Measurements from ENCODE around the gene MIA. TPM values are rescaled to one million over a fixed set of nuclear protein-coding genes. Genes with fewer than 3 reads are reported as not detected.

MIA gene
- polyA plus RNA-seq, 1 donor from 2014 or later, result 1.8 TPM

- Histone ChIP-seq H3K36me3 (ENCODE audit: insufficient read depth, low read length) (peaks cover 3% of the 10 kb centered on the region), H3K27me3 (ENCODE audit: insufficient read depth, low read depth, low read length) (no peaks in the 10 kb centered on the region), H3K9ac (ENCODE audit: low read length) (no peak overlapping the region), H3K79me2 (replicated peaks; ENCODE audit: insufficient read depth, low read length) (peaks cover 31% of the 10 kb centered on the region), H3F3A (ENCODE audit: insufficient read depth, low read length, poor library complexity, severe bottlenecking) (no peaks in the 10 kb centered on the region), H3K9me2 (ENCODE audit: insufficient read depth, low read length) (no peaks in the 10 kb centered on the region), H3K27ac (ENCODE audit: low read length) (no peak overlapping the region), H3K4me3 (ENCODE audit: low read length) (no peak overlapping the region), H2AFZ (ENCODE audit: low read depth, low read length) (no peak overlapping the region), H3K9me3 (ENCODE audit: low read length) (no peaks in the 10 kb centered on the region), H3K4me2 (ENCODE audit: low read length) (no peak overlapping the region), H4K20me1 (ENCODE audit: insufficient read depth) (no peaks in the 10 kb centered on the region)
- no peak for TF ChIP-seq POLR2AphosphoS5 (IDR thresholded peaks at IDR 0.05)
Observed at GRCh38 chr19:40808497-40808896, 33.2 kb downstream of the MIA start.

GRCh38 chr19:40809358-40810086 lies 34.2 kb downstream of the MIA start:
- H3F3A ChIP-seq (ENCODE audit: insufficient read depth, low read length, poor library complexity, severe bottlenecking), result no peaks in the 10 kb centered on the region
- peaks cover 3% of the 10 kb centered on the region for H3K36me3 ChIP-seq (ENCODE audit: insufficient read depth, low read length)
- H4K20me1 ChIP-seq (ENCODE audit: insufficient read depth), result no peaks in the 10 kb centered on the region
- no peak overlapping the region for H3K27ac ChIP-seq (ENCODE audit: low read length)
- H3K9me2 ChIP-seq (ENCODE audit: insufficient read depth, low read length), result no peaks in the 10 kb centered on the region
- no peak overlapping the region for H2AFZ ChIP-seq (ENCODE audit: low read depth, low read length)
- no peaks in the 10 kb centered on the region for H3K9me3 ChIP-seq (ENCODE audit: low read length)
- no peak overlapping the region for H3K9ac ChIP-seq (ENCODE audit: low read length)
- H3K27me3 ChIP-seq (ENCODE audit: insufficient read depth, low read depth, low read length), result no peaks in the 10 kb centered on the region
- H3K79me2 ChIP-seq (replicated peaks; ENCODE audit: insufficient read depth, low read length), result peaks cover 21% of the 10 kb centered on the region
- H3K4me2 ChIP-seq (ENCODE audit: low read length), result no peak overlapping the region
- no peak overlapping the region for H3K4me3 ChIP-seq (ENCODE audit: low read length)
- no peak for TF ChIP-seq EP300 (conservative IDR thresholded peaks at IDR 0.05; ENCODE audit: poor library complexity, severe bottlenecking)

- no peak overlapping the region for H3K4me2 ChIP-seq (ENCODE audit: low read length)
- TF ChIP-seq REST (IDR thresholded peaks at IDR 0.05; ENCODE audit: borderline replicate concordance) (no peak), EP300 (conservative IDR thresholded peaks at IDR 0.05; ENCODE audit: poor library complexity, severe bottlenecking) (no peak), EZH2 (IDR thresholded peaks at IDR 0.05; ENCODE audit: borderline replicate concordance, insufficient read depth, low read length, poor library complexity, severe bottlenecking) (no peak), SMC3 (conservative IDR thresholded peaks at IDR 0.05; ENCODE audit: poor library complexity) (no peak), POLR2AphosphoS5 (IDR thresholded peaks at IDR 0.05) (no peak), CTCF (IDR thresholded peaks at IDR 0.05; ENCODE audit: poor library complexity, severe bottlenecking) (no peak), MXI1 (conservative IDR thresholded peaks at IDR 0.05; ENCODE audit: poor library complexity, severe bottlenecking) (no peak), TAF1 (IDR thresholded peaks at IDR 0.05; ENCODE audit: low read depth) (no peak), RAD21 (conservative IDR thresholded peaks at IDR 0.05) (no peak)
Observed at GRCh38 chr19:40810160-40810559, 34.8 kb downstream of the MIA start.

More at GRCh38 chr19:40810160-40810559, 34.8 kb downstream of the MIA start:
- no peaks in the 10 kb centered on the region for H3K27me3 ChIP-seq (ENCODE audit: insufficient read depth, low read depth, low read length)
- no peaks in the 10 kb centered on the region for H3K9me3 ChIP-seq (ENCODE audit: low read length)
- H4K20me1 ChIP-seq (ENCODE audit: insufficient read depth), result no peaks in the 10 kb centered on the region
- H3F3A ChIP-seq (ENCODE audit: insufficient read depth, low read length, poor library complexity, severe bottlenecking), result no peaks in the 10 kb centered on the region
- no peak overlapping the region for H3K9ac ChIP-seq (ENCODE audit: low read length)
- H3K4me3 ChIP-seq (ENCODE audit: low read length), result peak overlapping the region; percentile 60
- H3K27ac ChIP-seq (ENCODE audit: low read length), result no peak overlapping the region
- no peak overlapping the region for H2AFZ ChIP-seq (ENCODE audit: low read depth, low read length)
- H3K36me3 ChIP-seq (ENCODE audit: insufficient read depth, low read length), result peaks cover 3% of the 10 kb centered on the region
- peaks cover 17% of the 10 kb centered on the region for H3K79me2 ChIP-seq (replicated peaks; ENCODE audit: insufficient read depth, low read length)
- H3K9me2 ChIP-seq (ENCODE audit: insufficient read depth, low read length), result no peaks in the 10 kb centered on the region
